H1 (cell line): ENCODE data around the gene FOXC1.

Experiments
- POLR2AphosphoS5 ChIP-seq: IDR thresholded peaks from 2 replicates; pipeline ENCODE4 v1.6.1; 2011; ENCODE audit warnings: low read depth, low read length
- SIN3A ChIP-seq, 2 experiments: IDR thresholded peaks in 1 of 2; conservative IDR thresholded peaks in 1 of 2; 2 replicates each; pipeline ENCODE4 v1.6.1; 2011 to 2012; ENCODE audit warnings: low read length in 2 of 2, improper control_type of control experiment in 1 of 2, low read depth in 1 of 2, mild to moderate bottlenecking in 1 of 2
- TF ChIP-seq, protein P1 (sequence below), 3 experiments: IDR thresholded peaks; 1 replicate in 2 of 3; 2 replicates in 1 of 3; pipeline versions ENCODE4 v1.5.1 to v1.6.1; 2011; ENCODE audit warnings: low read length in 3 of 3, mild to moderate bottlenecking in 3 of 3, inconsistent platforms in 2 of 3, low read depth in 1 of 3, moderate library complexity in 1 of 3; ENCODE audit not compliant: insufficient read depth in 1 of 3; ENCODE audit errors: control extremely low read depth in 1 of 3
- TF ChIP-seq, protein P2 (sequence below): IDR thresholded peaks from 2 replicates; pipeline ENCODE4 v1.6.1; 2012; ENCODE audit warnings: inconsistent platforms

DNA sequence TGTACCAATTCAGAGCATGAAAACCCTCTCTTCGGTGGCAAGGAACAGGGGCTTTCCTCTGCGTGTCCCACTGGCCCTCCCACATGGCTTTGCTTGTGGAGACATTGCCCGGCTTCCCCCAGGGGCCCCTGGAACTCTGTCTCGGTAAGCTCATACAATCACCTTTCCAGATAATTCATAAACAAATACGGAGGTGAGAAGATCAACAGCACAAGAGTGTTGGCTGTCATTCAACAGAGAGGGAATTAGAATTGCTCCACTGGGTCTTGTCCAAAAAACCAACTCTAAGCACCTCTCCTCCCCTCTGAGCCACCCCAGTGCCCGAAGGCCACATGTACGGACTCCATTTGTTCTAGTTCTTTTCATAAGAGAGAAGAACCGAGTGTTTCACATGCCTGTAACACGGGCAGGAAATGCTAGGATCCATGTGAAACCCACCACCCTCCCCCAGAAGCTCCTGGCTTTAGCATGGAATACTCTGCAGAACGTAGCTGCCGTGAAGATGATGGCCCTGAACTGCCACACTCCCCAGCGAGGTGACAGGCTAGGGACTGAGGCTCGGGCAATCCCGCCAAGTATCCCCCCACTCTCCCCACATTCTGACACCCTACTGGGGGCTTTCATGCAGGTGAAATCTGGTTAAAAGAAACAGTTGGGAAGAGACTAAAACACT lies 24.6 kb upstream of the FOXC1 start:
- TF ChIP-seq, protein P1, sequence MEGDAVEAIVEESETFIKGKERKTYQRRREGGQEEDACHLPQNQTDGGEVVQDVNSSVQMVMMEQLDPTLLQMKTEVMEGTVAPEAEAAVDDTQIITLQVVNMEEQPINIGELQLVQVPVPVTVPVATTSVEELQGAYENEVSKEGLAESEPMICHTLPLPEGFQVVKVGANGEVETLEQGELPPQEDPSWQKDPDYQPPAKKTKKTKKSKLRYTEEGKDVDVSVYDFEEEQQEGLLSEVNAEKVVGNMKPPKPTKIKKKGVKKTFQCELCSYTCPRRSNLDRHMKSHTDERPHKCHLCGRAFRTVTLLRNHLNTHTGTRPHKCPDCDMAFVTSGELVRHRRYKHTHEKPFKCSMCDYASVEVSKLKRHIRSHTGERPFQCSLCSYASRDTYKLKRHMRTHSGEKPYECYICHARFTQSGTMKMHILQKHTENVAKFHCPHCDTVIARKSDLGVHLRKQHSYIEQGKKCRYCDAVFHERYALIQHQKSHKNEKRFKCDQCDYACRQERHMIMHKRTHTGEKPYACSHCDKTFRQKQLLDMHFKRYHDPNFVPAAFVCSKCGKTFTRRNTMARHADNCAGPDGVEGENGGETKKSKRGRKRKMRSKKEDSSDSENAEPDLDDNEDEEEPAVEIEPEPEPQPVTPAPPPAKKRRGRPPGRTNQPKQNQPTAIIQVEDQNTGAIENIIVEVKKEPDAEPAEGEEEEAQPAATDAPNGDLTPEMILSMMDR (IDR thresholded peaks at IDR 0.05; ENCODE audit: control extremely low read depth in 1 of 3, insufficient read depth in 1 of 3, low read depth in 1 of 3, low read length in 3 of 3), result no peak
- TF ChIP-seq, protein P2, sequence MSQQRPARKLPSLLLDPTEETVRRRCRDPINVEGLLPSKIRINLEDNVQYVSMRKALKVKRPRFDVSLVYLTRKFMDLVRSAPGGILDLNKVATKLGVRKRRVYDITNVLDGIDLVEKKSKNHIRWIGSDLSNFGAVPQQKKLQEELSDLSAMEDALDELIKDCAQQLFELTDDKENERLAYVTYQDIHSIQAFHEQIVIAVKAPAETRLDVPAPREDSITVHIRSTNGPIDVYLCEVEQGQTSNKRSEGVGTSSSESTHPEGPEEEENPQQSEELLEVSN, result no peak
- TF ChIP-seq SIN3A (conservative IDR thresholded peaks at IDR 0.05 in 1 of 2, IDR thresholded peaks at IDR 0.05 in 1 of 2; ENCODE audit: low read depth in 1 of 2, low read length in 2 of 2) (no peak), POLR2AphosphoS5 (no peak)
